CD4-positive, alpha-beta T cell treated with Interleukin-1 beta for 1 hour (primary cell): ENCODE data around the gene PAFAH1B1.
"Not testable (repeated sequence)": the region's sequence is repeated elsewhere in the genome, so short reads cannot be mapped to it uniquely, and the experiment has no call there.

ENCODE experiments used
- DNase-seq, 2 donors: peaks; one replicate each; pipeline ENCODE4 v3.0.0-alpha.2; 2020 to 2022

PAFAH1B1 gene

GRCh38 chr17:2594722-2595599 lies 1.5 kb downstream of the PAFAH1B1 start:
- DNase-seq = peak in 1 of 2 donors; percentile 21

GRCh38 chr17:2595716-2596115 lies 2.3 kb downstream of the PAFAH1B1 start:
- peak in 1 of 2 donors; percentile 23 for DNase-seq

- no peak for DNase-seq
Measured at GRCh38 chr17:2598166-2598565, 4.7 kb downstream of the PAFAH1B1 start.

- DNase-seq = no peak
Measured at GRCh38 chr17:2602597-2603017, 9.2 kb downstream of the PAFAH1B1 start.

- DNase-seq = no peak
Measured at GRCh38 chr17:2608350-2608913, 15.0 kb downstream of the PAFAH1B1 start.

GRCh38 chr17:2609091-2609490 lies 15.6 kb downstream of the PAFAH1B1 start:
- no peak for DNase-seq

- no peak for DNase-seq
Measured at GRCh38 chr17:2610195-2611175, 17.0 kb downstream of the PAFAH1B1 start.

GRCh38 chr17:2611627-2612026 lies 18.2 kb downstream of the PAFAH1B1 start:
- DNase-seq = no peak

GRCh38 chr17:2612630-2613029 lies 19.2 kb downstream of the PAFAH1B1 start:
- no peak for DNase-seq

- DNase-seq = no peak
Measured at GRCh38 chr17:2613089-2613808, 19.8 kb downstream of the PAFAH1B1 start.

GRCh38 chr17:2615882-2616281 lies 22.4 kb downstream of the PAFAH1B1 start:
- no peak for DNase-seq

- no peak for DNase-seq
Measured at GRCh38 chr17:2621241-2621640, 27.8 kb downstream of the PAFAH1B1 start.

- not testable (repeated sequence) for DNase-seq
Measured at GRCh38 chr17:2621951-2622405, 28.5 kb downstream of the PAFAH1B1 start.

- not testable (repeated sequence) for DNase-seq
Measured at GRCh38 chr17:2622721-2623301, 29.4 kb downstream of the PAFAH1B1 start.

- DNase-seq = peak in 1 of 2 donors; percentile 14
Measured at GRCh38 chr17:2624292-2624731, 30.9 kb downstream of the PAFAH1B1 start.

GRCh38 chr17:2626626-2627219 lies 33.3 kb downstream of the PAFAH1B1 start:
- DNase-seq = not testable (repeated sequence)

GRCh38 chr17:2628922-2629321 lies 35.5 kb downstream of the PAFAH1B1 start:
- DNase-seq = not testable (repeated sequence)

GRCh38 chr17:2631211-2631610 lies 37.8 kb downstream of the PAFAH1B1 start:
- no peak for DNase-seq

- no peak for DNase-seq
Measured at GRCh38 chr17:2634361-2634960, 41.0 kb downstream of the PAFAH1B1 start.

GRCh38 chr17:2635241-2635640 lies 41.8 kb downstream of the PAFAH1B1 start:
- DNase-seq = no peak

- DNase-seq = no peak
Measured at GRCh38 chr17:2635675-2636074, 42.2 kb downstream of the PAFAH1B1 start.
